Endothelial cell of umbilical vein (primary cell): ENCODE results near the gene SLC25A46. TPM values are rescaled to one million over a fixed set of nuclear protein-coding genes. Genes with fewer than 3 reads are reported as not detected.

Experiments used
- BruUV-seq: library from RNA; stranded (reverse); fragments of 400-500 nt; replicated peaks from 2 replicates; lab custom pipeline; 2021; lab: Mats Ljungman, UMichigan
- CTCF ChIA-PET: fragments of 300-600, 350-600 bp; sonication (Branson Sonifier 250); formaldehyde crosslinking; loops from one replicate; lab custom pipeline; 2021; ENCODE audit warnings: antibody characterized with exemption, inconsistent platforms; lab: Charles Lee
- POLR2A ChIA-PET: fragments of 300-600, 350-600 bp; sonication (Branson Sonifier 250); formaldehyde crosslinking; loops from one replicate; lab custom pipeline; 2021; ENCODE audit warnings: antibody characterized with exemption, inconsistent platforms; lab: Charles Lee
- DNase-seq: peaks from one replicate; pipeline ENCODE4 v3.0.0-alpha.2; 2011; ENCODE audit warnings: low read depth, low spot score
- FAIRE-seq: peaks from 2 replicates; lab custom pipeline; 2011; peaks lifted over from hg19 to GRCh38; lab: Jason Lieb, UNC
- H2AFZ ChIP-seq: 2 replicates; pipeline ENCODE4 v1.6.0; 2012; ENCODE audit warnings: low read depth, low read length, control low read depth, inconsistent platforms
- H3K27ac ChIP-seq: 2 replicates; pipeline ENCODE4 v1.5.1; 2011; ENCODE audit warnings: low read depth, mild to moderate bottlenecking, control low read depth, low read length, moderate library complexity; ENCODE audit not compliant: insufficient read depth
- H3K27me3 ChIP-seq, 2 experiments: 2 replicates each; pipeline versions ENCODE4 v1.6.0 to v1.6.1; 2011; ENCODE audit warnings: low read length in 2 of 2, mixed read lengths in 1 of 2; ENCODE audit not compliant: control insufficient read depth in 2 of 2, insufficient read depth in 2 of 2
- H3K36me3 ChIP-seq, 2 experiments: 2 replicates in 1 of 2; 3 replicates in 1 of 2; pipeline ENCODE4 v1.5.1; 2011; ENCODE audit warnings: low read length in 2 of 2, mild to moderate bottlenecking in 1 of 2, moderate library complexity in 1 of 2; ENCODE audit not compliant: control insufficient read depth in 2 of 2, insufficient read depth in 2 of 2; ENCODE audit errors: extremely low read depth in 1 of 2
- H3K4me1 ChIP-seq: 3 replicates; pipeline ENCODE4 v1.5.1; 2011; ENCODE audit warnings: mild to moderate bottlenecking, low read length; ENCODE audit not compliant: control insufficient read depth, insufficient read depth; ENCODE audit errors: extremely low read depth
- H3K4me2 ChIP-seq: 2 replicates; pipeline ENCODE4 v1.6.1; 2011; ENCODE audit warnings: low read length, control low read depth, mixed read lengths; ENCODE audit not compliant: insufficient read depth
- H3K4me3 ChIP-seq, 3 experiments: fragments of 200-600 bp in 1 of 3; sonication (generic), shearing (Covaris generic) in 1 of 3; replicated peaks in 1 of 3; 2 replicates each; pipeline ENCODE4 v1.5.1; 2011 to 2016; ENCODE audit warnings: control low read depth in 3 of 3, low read length in 3 of 3, mild to moderate bottlenecking in 2 of 3, inconsistent platforms in 1 of 3, low read depth in 1 of 3, moderate library complexity in 1 of 3; ENCODE audit not compliant: insufficient read depth in 1 of 3
- H3K79me2 ChIP-seq: 2 replicates; pipeline ENCODE4 v1.6.0; 2012; ENCODE audit warnings: low read length, inconsistent platforms; ENCODE audit not compliant: control insufficient read depth, insufficient read depth
- H3K9ac ChIP-seq: replicated peaks from 2 replicates; pipeline ENCODE3; 2011; ENCODE audit warnings: low read length, control low read depth; ENCODE audit not compliant: insufficient read depth; ENCODE audit errors: extremely low read depth
- H3K9me1 ChIP-seq: replicated peaks from 3 replicates; pipeline ENCODE4 v1.6.0; 2011; ENCODE audit warnings: mild to moderate bottlenecking, low read length; ENCODE audit not compliant: control insufficient read depth, insufficient read depth; ENCODE audit errors: extremely low read depth
- H3K9me3 ChIP-seq: replicated peaks from 2 replicates; pipeline ENCODE4 v1.5.1; 2012; ENCODE audit warnings: low read length, inconsistent platforms; ENCODE audit not compliant: control insufficient read depth, insufficient read depth
- H4K20me1 ChIP-seq: replicated peaks from 2 replicates; pipeline ENCODE3; 2011; ENCODE audit warnings: mild to moderate bottlenecking, low read length; ENCODE audit not compliant: control insufficient read depth, insufficient read depth; ENCODE audit errors: extremely low read depth
- CTCF ChIP-seq, 2 donors: IDR thresholded peaks; 1 replicate in 1 of 2; 2 replicates in 1 of 2; pipeline ENCODE4 v1.5.1; 2011; ENCODE audit warnings: low read length in 2 of 2, mild to moderate bottlenecking in 2 of 2, moderate library complexity in 2 of 2, control low read depth in 1 of 2, inconsistent platforms in 1 of 2, low read depth in 1 of 2; ENCODE audit not compliant: insufficient read depth in 1 of 2; ENCODE audit errors: extremely low read depth in 1 of 2
- EZH2 ChIP-seq: IDR thresholded peaks from 2 replicates; pipeline ENCODE4 v1.6.1; 2012; ENCODE audit warnings: borderline replicate concordance, low read depth, mild to moderate bottlenecking, moderate library complexity, low read length, inconsistent platforms; ENCODE audit not compliant: severe bottlenecking
- FOS ChIP-seq: IDR thresholded peaks from 2 replicates; pipeline ENCODE4 v1.6.1; 2011; ENCODE audit warnings: mild to moderate bottlenecking, low read length, moderate library complexity, borderline replicate concordance; ENCODE audit not compliant: insufficient read depth
- GATA2 ChIP-seq: IDR thresholded peaks from 2 replicates; pipeline ENCODE4 v1.7.0; 2011; ENCODE audit warnings: low read depth, mild to moderate bottlenecking, moderate library complexity, mixed read lengths, low read length; ENCODE audit not compliant: insufficient read length, insufficient read depth
- JUN ChIP-seq: IDR thresholded peaks from 2 replicates; pipeline ENCODE4 v1.6.1; 2011; ENCODE audit warnings: borderline replicate concordance, low read depth; ENCODE audit not compliant: insufficient read length, insufficient read depth
- MAX ChIP-seq: IDR thresholded peaks from 2 replicates; pipeline ENCODE4 v1.6.1; 2011; ENCODE audit not compliant: insufficient read depth, insufficient read length
- MYC ChIP-seq: IDR thresholded peaks from one replicate; pipeline ENCODE4 v1.6.1; 2011; ENCODE audit warnings: mild to moderate bottlenecking, low read depth, low read length
- POLR2A ChIP-seq: IDR thresholded peaks from 2 replicates; pipeline ENCODE4 v1.6.1; 2012; ENCODE audit warnings: low read depth, mild to moderate bottlenecking, control low read depth, low read length
- POLR2AphosphoS5 ChIP-seq: IDR thresholded peaks from 2 replicates; pipeline ENCODE4 v1.6.1; 2012; ENCODE audit warnings: low read depth, mild to moderate bottlenecking, control low read depth, low read length, moderate library complexity; ENCODE audit not compliant: insufficient read depth
- dilution Hi-C: fragments of 300-500 bp; cut with MboI; formaldehyde crosslinking; loops from one replicate; pipeline ENCODE4 v1.15.0; 2019; ENCODE audit warnings: low sequenced_read_pairs; ENCODE audit not compliant: extremely low pct_ligation_motif_present
- intact Hi-C: fragments of 100-400 bp; cut with micrococcal nuclease; formaldehyde crosslinking; loops from one replicate; pipeline ENCODE4 v1.10.0; 2022
- polyA plus RNA-seq, 4 experiments: library from polyadenylated mRNA; depleted of rRNA in 3 of 4; stranded (reverse) in 3 of 4; unstranded in 1 of 4; fragments of >200 nt; gene quantifications; 2 replicates each; pipeline versions ENCODE4 v1.2.1 to v1.2.3, GENCODE V29; 2011 to 2012; ENCODE audit warnings: missing spikeins in 1 of 4
- total RNA-seq: library from RNA; stranded (reverse); gene quantifications from 2 replicates; pipeline ENCODE4 v1.2.3, GENCODE V29; 2021

The SLC25A46 gene
- total and polyA plus RNA-seq, 2 donors (not counting 3 experiments of a cell fraction or from before 2014, with no cell fraction given), result 13.5 to 31.1 TPM

- TF ChIP-seq CTCF (IDR thresholded peaks at IDR 0.05; ENCODE audit: extremely low read depth in 1 of 2, insufficient read depth in 1 of 2, low read depth in 1 of 2, low read length in 2 of 2), result no peak
- BruUV-seq, result no TSS peak
- H3K79me2 ChIP-seq, result no peaks in the 10 kb centered on the region
- ChIA-PET POLR2A (no interaction called here), CTCF (no interaction called here)
- H3K4me3 ChIP-seq, result no peak overlapping the region
- DNase-seq (no peak), FAIRE-seq (no peak)
- H4K20me1 ChIP-seq, result no peaks in the 10 kb centered on the region
- H3K4me2 ChIP-seq, result no peak overlapping the region
- no peaks in the 10 kb centered on the region for H3K36me3 ChIP-seq
- dilution Hi-C loops (no loop called here), intact Hi-C loops (no loop called here)
- H2AFZ ChIP-seq, result no peak overlapping the region
- no peaks in the 10 kb centered on the region for H3K27me3 ChIP-seq
- H3K9me1 ChIP-seq, result no peaks in the 10 kb centered on the region
- H3K9ac ChIP-seq, result no peak overlapping the region
- H3K27ac ChIP-seq, result no peak overlapping the region
- no peaks in the 10 kb centered on the region for H3K4me1 ChIP-seq
- H3K9me3 ChIP-seq, result no peaks in the 10 kb centered on the region
Measured at GRCh38 chr5:110790673-110791072, 51.9 kb downstream of the SLC25A46 start.

GRCh38 chr5:110802998-110803397 is 64.2 kb downstream of the SLC25A46 start:
- CTCF ChIA-PET, result no interaction called here

More at GRCh38 chr5:110802998-110803397, 64.2 kb downstream of the SLC25A46 start:
- H3K79me2 ChIP-seq, result no peaks in the 10 kb centered on the region
- no peak overlapping the region for H3K4me2 ChIP-seq
- H3K36me3 ChIP-seq, result no peaks in the 10 kb centered on the region
- POLR2A ChIA-PET, result no interaction called here
- no peak overlapping the region for H3K9ac ChIP-seq
- intact Hi-C loops (no loop called here), dilution Hi-C loops (no loop called here)
- no peak for DNase-seq
- H3K9me1 ChIP-seq, result no peaks in the 10 kb centered on the region
- FAIRE-seq, result no peak
- no TSS peak for BruUV-seq
- H3K4me1 ChIP-seq, result no peaks in the 10 kb centered on the region
- no peak overlapping the region for H3K27ac ChIP-seq
- no peaks in the 10 kb centered on the region for H3K27me3 ChIP-seq
- H3K4me3 ChIP-seq, result no peak overlapping the region
- H4K20me1 ChIP-seq, result no peaks in the 10 kb centered on the region
- H2AFZ ChIP-seq, result no peak overlapping the region
- TF ChIP-seq EZH2, result no peak
- no peak for TF ChIP-seq GATA2
- TF ChIP-seq POLR2AphosphoS5, result no peak
- no peak for TF ChIP-seq CTCF (IDR thresholded peaks at IDR 0.05; ENCODE audit: extremely low read depth in 1 of 2, insufficient read depth in 1 of 2, low read depth in 1 of 2, low read length in 2 of 2)
- no peak for TF ChIP-seq FOS
- TF ChIP-seq JUN, result no peak
- TF ChIP-seq POLR2A, result no peak
- TF ChIP-seq MAX, result no peak
- no peak for TF ChIP-seq MYC
- H3K9me3 ChIP-seq, result no peaks in the 10 kb centered on the region
